Measurements from ENCODE around the gene IPCEF1.

DNA sequence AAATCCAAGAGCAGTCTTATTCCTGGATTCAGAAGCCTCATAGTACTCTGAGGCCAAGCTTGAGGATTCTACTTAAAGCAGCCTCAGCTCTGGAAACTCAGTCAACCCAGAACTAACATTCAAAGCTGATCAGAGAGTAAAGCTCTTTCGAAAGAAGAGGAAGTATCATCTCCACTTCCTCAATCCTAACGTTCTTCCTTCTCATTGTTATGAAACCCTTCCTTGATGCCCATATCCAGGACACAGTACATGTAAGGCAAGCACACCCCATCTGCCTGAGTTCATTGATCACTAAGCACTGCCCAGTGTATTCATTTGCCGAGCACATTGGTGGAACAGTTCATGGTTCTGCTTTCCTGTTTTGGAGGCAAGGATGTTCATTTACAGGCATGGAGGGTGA, at the start of gene IPCEF1:
- TF ChIP-seq, protein P1, sequence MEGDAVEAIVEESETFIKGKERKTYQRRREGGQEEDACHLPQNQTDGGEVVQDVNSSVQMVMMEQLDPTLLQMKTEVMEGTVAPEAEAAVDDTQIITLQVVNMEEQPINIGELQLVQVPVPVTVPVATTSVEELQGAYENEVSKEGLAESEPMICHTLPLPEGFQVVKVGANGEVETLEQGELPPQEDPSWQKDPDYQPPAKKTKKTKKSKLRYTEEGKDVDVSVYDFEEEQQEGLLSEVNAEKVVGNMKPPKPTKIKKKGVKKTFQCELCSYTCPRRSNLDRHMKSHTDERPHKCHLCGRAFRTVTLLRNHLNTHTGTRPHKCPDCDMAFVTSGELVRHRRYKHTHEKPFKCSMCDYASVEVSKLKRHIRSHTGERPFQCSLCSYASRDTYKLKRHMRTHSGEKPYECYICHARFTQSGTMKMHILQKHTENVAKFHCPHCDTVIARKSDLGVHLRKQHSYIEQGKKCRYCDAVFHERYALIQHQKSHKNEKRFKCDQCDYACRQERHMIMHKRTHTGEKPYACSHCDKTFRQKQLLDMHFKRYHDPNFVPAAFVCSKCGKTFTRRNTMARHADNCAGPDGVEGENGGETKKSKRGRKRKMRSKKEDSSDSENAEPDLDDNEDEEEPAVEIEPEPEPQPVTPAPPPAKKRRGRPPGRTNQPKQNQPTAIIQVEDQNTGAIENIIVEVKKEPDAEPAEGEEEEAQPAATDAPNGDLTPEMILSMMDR (conservative IDR thresholded peaks at IDR 0.05; ENCODE audit: low read length), result no peak
- no peak for TF ChIP-seq EZH2phosphoT487 (IDR thresholded peaks at IDR 0.05; ENCODE audit: borderline replicate concordance)
